CD4-positive, alpha-beta T cell treated with Interleukin-15 for 1 hour (primary cell): ENCODE results near the gene BEST3.
"Not testable (repeated sequence)": the region's sequence is repeated elsewhere in the genome, so short reads cannot be mapped to it uniquely, and the experiment has no call there.

ENCODE experiments used
- DNase-seq: peaks from one replicate; pipeline ENCODE4 v3.0.0-alpha.2; 2020

BEST3 gene

GRCh38 chr12:69687390-69687789 is 11.7 kb downstream of the BEST3 start:
- no peak for DNase-seq

GRCh38 chr12:69686731-69687130 is 12.4 kb downstream of the BEST3 start:
- no peak for DNase-seq

GRCh38 chr12:69685810-69686209 is 13.3 kb downstream of the BEST3 start:
- no peak for DNase-seq

GRCh38 chr12:69684466-69684865 is 14.6 kb downstream of the BEST3 start:
- DNase-seq: no peak

GRCh38 chr12:69682110-69682755 is 16.9 kb downstream of the BEST3 start:
- DNase-seq: no peak

- DNase-seq: no peak
Measured at GRCh38 chr12:69679119-69679518, 20.0 kb downstream of the BEST3 start.

GRCh38 chr12:69676257-69677012 is 22.7 kb downstream of the BEST3 start:
- no peak for DNase-seq

- no peak for DNase-seq
Measured at GRCh38 chr12:69672195-69672594, 26.9 kb downstream of the BEST3 start.

- DNase-seq: no peak
Measured at GRCh38 chr12:69671597-69671996, 27.5 kb downstream of the BEST3 start.

- DNase-seq: no peak
Measured at GRCh38 chr12:69666798-69667197, 32.3 kb downstream of the BEST3 start.

- not testable (repeated sequence) for DNase-seq
Measured at GRCh38 chr12:69664930-69665377, 34.1 kb downstream of the BEST3 start.

GRCh38 chr12:69663726-69664125 is 35.4 kb downstream of the BEST3 start:
- no peak for DNase-seq

- DNase-seq: no peak
Measured at GRCh38 chr12:69662764-69663163, 36.3 kb downstream of the BEST3 start.

- no peak for DNase-seq
Measured at GRCh38 chr12:69661386-69661785, 37.7 kb downstream of the BEST3 start.

- DNase-seq: no peak
Measured at GRCh38 chr12:69660164-69660863, 38.8 kb downstream of the BEST3 start.

GRCh38 chr12:69658203-69658602 is 40.9 kb downstream of the BEST3 start:
- DNase-seq: no peak

- no peak for DNase-seq
Measured at GRCh38 chr12:69657376-69658137, 41.5 kb downstream of the BEST3 start.

- DNase-seq: no peak
Measured at GRCh38 chr12:69655616-69656340, 43.3 kb downstream of the BEST3 start.

GRCh38 chr12:69653703-69654102 is 45.4 kb downstream of the BEST3 start:
- DNase-seq: no peak

- DNase-seq: no peak
Measured at GRCh38 chr12:69651922-69652321, 47.2 kb downstream of the BEST3 start.

- DNase-seq: no peak
Measured at GRCh38 chr12:69649529-69649928, 49.6 kb downstream of the BEST3 start.

- no peak for DNase-seq
Measured at GRCh38 chr12:69648476-69648875, 50.6 kb downstream of the BEST3 start.
